ENCODE measurements around the gene CLBA1. TPM values are rescaled to one million over a fixed set of nuclear protein-coding genes. Genes with fewer than 3 reads are reported as not detected.

CLBA1 gene
- total RNA-seq, 3 donors from 2014 or later = 4.5 to 17.0 (median 8.8) TPM

DNA sequence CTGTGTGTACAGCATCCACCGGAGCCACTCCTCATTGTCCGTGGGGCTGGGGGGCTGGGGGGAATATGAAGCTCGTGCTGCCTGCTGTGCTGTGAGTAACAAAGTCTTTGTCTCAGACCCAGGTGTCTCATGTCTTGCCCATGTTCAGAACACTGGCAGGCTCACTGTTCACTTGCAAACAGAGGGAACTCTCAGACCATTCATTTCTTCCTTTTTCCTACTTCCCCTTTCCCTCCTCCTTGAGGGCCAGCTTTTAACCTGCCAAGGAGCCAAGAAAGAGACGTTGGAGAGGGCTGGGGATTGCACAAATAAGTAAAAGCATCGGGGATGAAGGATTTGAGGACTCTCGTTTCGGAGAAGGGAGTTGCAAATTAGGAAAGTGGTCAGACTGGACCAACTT, 58.1 kb downstream of the CLBA1 start:
- no peaks in the 10 kb centered on the region for H3K4me1 ChIP-seq
- no peak overlapping the region for H3K4me3 ChIP-seq
- no peaks in the 10 kb centered on the region for H3K27me3 ChIP-seq
- H3K27ac ChIP-seq = no peak overlapping the region
- DNase-seq (ENCODE audit: low spot score in 2 of 2) = no peak
- intact Hi-C loops (cut with DNase I; ENCODE audit: low total_unique reads) = loop anchor here (2.0 kb wide), 1 partner anchor 69 kb away; no protein-coding TSS in a partner anchor
- H3K9me3 ChIP-seq = no peaks in the 10 kb centered on the region
- no peaks in the 10 kb centered on the region for H3K36me3 ChIP-seq
- TF ChIP-seq POLR2AphosphoS5 (IDR thresholded peaks at IDR 0.05) (no peak), POLR2A (IDR thresholded peaks at IDR 0.05) (no peak), CTCF (IDR thresholded peaks at IDR 0.05) (no peak)

Other genes starting within 250 kb of the CLBA1 start
- 100 to 1,000 TPM; 181 to 225 (median 223) TPM for gene SIVA1, start 232.6 kb upstream of the CLBA1 start, total RNA-seq
- gene AKT1, start 190.0 kb upstream of the CLBA1 start, total RNA-seq = 100 to 1,000 TPM in 2 of 3 donors, 10 to 100 TPM in 1; 91.9 to 119 (median 116) TPM
- gene ZBTB42, start 184.7 kb upstream of the CLBA1 start, total RNA-seq = 10 to 100 TPM in 1 of 3 donors, 1 to 10 TPM in 2; 3.5 to 11.4 (median 9.2) TPM
- 10 to 100 TPM; 10.1 to 14.8 (median 13.8) TPM for gene CEP170B, start 120.5 kb upstream of the CLBA1 start, total RNA-seq
- gene PLD4, start 60.9 kb upstream of the CLBA1 start, total RNA-seq = 1 to 10 TPM in 1 of 3 donors, under 1 TPM in 1, not detected in 1; 0.33 to 4.0 TPM
- gene AHNAK2, start 7.4 kb upstream of the CLBA1 start, total RNA-seq = 10 to 100 TPM; 15.1 to 46.7 (median 19.3) TPM
- 10 to 100 TPM in 2 of 3 donors, 1 to 10 TPM in 1; 5.1 to 10.4 (median 10.2) TPM for gene CDCA4, start 35.3 kb downstream of the CLBA1 start, total RNA-seq
- gene GPR132, start 79.6 kb downstream of the CLBA1 start, total RNA-seq = 1 to 10 TPM; 1.3 to 2.9 (median 1.8) TPM
- 10 to 100 TPM in 2 of 3 donors, 1 to 10 TPM in 1; 4.2 to 15.4 (median 13.1) TPM for gene JAG2, start 183.0 kb downstream of the CLBA1 start, total RNA-seq
- gene NUDT14, start 195.5 kb downstream of the CLBA1 start, total RNA-seq = 10 to 100 TPM; 13.6 to 14.9 (median 14.1) TPM